Heart left ventricle (tissue), 16 donors: ENCODE measurements around the gene ADGRD2. TPM values are rescaled to one million over a fixed set of nuclear protein-coding genes. Genes with fewer than 3 reads are reported as not detected.

Source experiments
- ATAC-seq, 4 donors: fragments of 200-7000 bp; cut with Tn5 transposase; one replicate each; pipeline ENCODE4 v1.9.1; 2020 to 2022; ENCODE audit warnings: moderate library complexity in 4 of 4, mild to moderate bottlenecking in 3 of 4, moderate number of reproducible peaks in 1 of 4
- DNase-seq, 5 donors: peaks; one replicate each; pipeline ENCODE4 v3.0.0-alpha.2; 2020
- H3K27ac ChIP-seq, 12 donors: fragments of 200-600 bp; sonication (generic) in 4 of 12; one replicate each; pipeline versions ENCODE4 v1.5.0 to v1.8.0; 2016 to 2022; ENCODE audit warnings: mild to moderate bottlenecking in 2 of 12
- H3K27me3 ChIP-seq, 9 donors: fragments of 200-600 bp; sonication (generic) in 2 of 9; one replicate each; pipeline versions ENCODE4 v1.5.1 to v1.8.0; 2016 to 2022; ENCODE audit warnings: mild to moderate bottlenecking in 3 of 9
- H3K36me3 ChIP-seq, 9 donors: fragments of 200-600 bp; sonication (generic) in 2 of 9; one replicate each; pipeline versions ENCODE4 v1.5.0 to v1.8.0; 2018 to 2022; ENCODE audit warnings: mild to moderate bottlenecking in 2 of 9
- H3K4me1 ChIP-seq, 12 donors: fragments of 200-600 bp; sonication (generic) in 4 of 12; one replicate each; pipeline versions ENCODE4 v1.5.0 to v1.8.0; 2016 to 2022; ENCODE audit warnings: mild to moderate bottlenecking in 3 of 12
- H3K4me3 ChIP-seq, 12 donors: fragments of 200-600 bp; sonication (generic) in 4 of 12; one replicate each; pipeline versions ENCODE4 v1.5.0 to v1.8.0; 2017 to 2022; ENCODE audit warnings: mild to moderate bottlenecking in 9 of 12, moderate library complexity in 4 of 12
- H3K9me3 ChIP-seq, 12 donors: fragments of 200-600 bp; sonication (generic) in 4 of 12; one replicate each; pipeline versions ENCODE4 v1.5.0 to v1.8.0; 2016 to 2022; ENCODE audit warnings: mild to moderate bottlenecking in 1 of 12
- CTCF ChIP-seq, 12 donors: fragments of 200-600 bp; sonication (generic) in 4 of 12; IDR thresholded peaks; one replicate each; pipeline versions ENCODE4 v1.5.0 to v1.8.0; 2018 to 2022; ENCODE audit warnings: antibody characterized with exemption in 12 of 12, mild to moderate bottlenecking in 5 of 12
- POLR2A ChIP-seq, 2 donors: fragments of 450-650 bp; IDR thresholded peaks; one replicate each; pipeline ENCODE4 v1.6.1; 2017; ENCODE audit warnings: antibody characterized with exemption in 2 of 2, mild to moderate bottlenecking in 2 of 2, moderate library complexity in 2 of 2
- WGBS, 4 donors: extraction: QIAGEN DNeasy Blood & Tissue Kit in 2 of 4; methylation state at CpG; one replicate each; pipeline versions ENCODE4 v1.1.5 to v1.1.7; 2013 to 2018; 5-methylcytosine and 5-hydroxymethylcytosine counted together
- intact Hi-C, 10 donors: fragments of 100-400 bp; cut with DNase I; formaldehyde crosslinking; loops; one replicate each; pipeline versions ENCODE4 v1.11.1 to v1.14.2; 2022
- polyA plus RNA-seq, 2 donors: library from polyadenylated mRNA; stranded (reverse); fragments of 200-250 nt; gene quantifications; one replicate each; pipeline ENCODE4 v1.2.3, GENCODE V29; 2013
- total RNA-seq, 9 donors: library from RNA; depleted of rRNA in 2 of 9; stranded (reverse); fragments of >200 nt in 2 of 9; fragmentation: NEBNext Ultra II Directional in 3 of 9; extraction: Animal tissue kit (Norgen Biotek cat#: 25700) in 3 of 9; gene quantifications; one replicate each; pipeline versions ENCODE4 v1.1.0 to v1.2.4, GENCODE V29; 2016 to 2023
- donor health status: ischemic (EF 13 %, LVEDD 7.1; RV severe dilation, severe dysfunction).
- donor health status: healthy with polysubstance abuse.
- donor health status: DM: no; HTN: yes; CAD: no.
- donor health status: DM: no; HTN: no; CAD: no.
- donor health status: ischemic (EF 25% LVEDD 6.9; RV normal size, moderate dysfunction).
- donor health status: ischemic (EF 25% LVEDD 5.7; RV mildly dilated, moderate dysfunction).
- donor health status: healthy.
- donor health status: DM: yes; HTN: yes; CAD: no.
- donor health status: ischemic (EF 35%, LVEDD 5.7; RV mildly dilated, moderate dysfunction).
- donor health status: nonischemic (EF 11% LVEDD 7.7; RV severe dilation, severe dysfunction).
- donor health status: DM: yes; HTN: yes; CAD: no.
- donor health status: PGD.
- donor health status: ischemic (EF 29% LVEDD 5.4; RV normal size, mild dysfunction).
- donor health status: nonischemic (EF 23%, LVEDD 6.1; RV moderate dilation, normal function).

Gene ADGRD2
- total and polyA plus RNA-seq, 11 donors: not detected

- Histone ChIP-seq H3K4me1 (peaks cover 0 to 28% (median 12%) of the 10 kb centered on the region in 12 donors), H3K36me3 (peaks cover 0 to 34% (median 32%) of the 10 kb centered on the region in 9 donors), H3K9me3 (no peaks in the 10 kb centered on the region), H3K4me3 (peak overlapping the region in 9 of 12 donors; percentile 73 to 93 (median 89)), H3K27ac (no peak overlapping the region), H3K27me3 (no peaks in the 10 kb centered on the region)
- WGBS, 4 donors: 80 to 83% (median 81%) methylated on average over 17 of the region's 17 CpGs
- ATAC-seq: no peak
- no peak for DNase-seq
- intact Hi-C loops: loop anchor here in 3 of 10 donors (5.0 to 10.0 kb wide), 3 partner anchors 66 to 449 kb away; partner anchors contain the start of genes ARPC5L (in 1 of the 3) and RPL35 (in 1 of the 3)
- no peak for TF ChIP-seq CTCF (IDR thresholded peaks at IDR 0.05)
These were observed 34.3 kb upstream of the ADGRD2 start for GRCh38 chr9:124415852-124416484.

- Histone ChIP-seq H3K4me1 (peaks cover 0 to 6% (median 0%) of the 10 kb centered on the region in 12 donors), H3K27ac (no peak overlapping the region), H3K27me3 (no peaks in the 10 kb centered on the region), H3K36me3 (no peaks in the 10 kb centered on the region), H3K4me3 (no peak overlapping the region), H3K9me3 (no peaks in the 10 kb centered on the region)
- intact Hi-C loops: loop anchor here (1.0 to 10.0 kb wide), 7 partner anchors 61 to 445 kb away; partner anchors contain the start of genes ARPC5L (in 1 of the 10) and RPL35 (in 1 of the 10)
- ATAC-seq (peak in 1 of 4 donors; percentile 9), DNase-seq (no peak)
- WGBS, 4 donors: 58 to 75% (median 70%) methylated on average over 5 to 6 of the region's 6 CpGs
- TF ChIP-seq POLR2A (IDR thresholded peaks at IDR 0.05) (no peak), CTCF (IDR thresholded peaks at IDR 0.05) (peak in 6 of 12 donors; percentile 3 to 31 (median 18))
These were observed 30.3 kb upstream of the ADGRD2 start for GRCh38 chr9:124419832-124420489.

- intact Hi-C loops: loop anchor here in 3 of 10 donors (2.0 to 5.0 kb wide), 2 partner anchors 116 kb away; no protein-coding TSS in a partner anchor
- Histone ChIP-seq H3K9me3 (no peaks in the 10 kb centered on the region), H3K27ac (no peak overlapping the region), H3K4me1 (peaks cover 0 to 6% (median 0%) of the 10 kb centered on the region in 12 donors), H3K27me3 (no peaks in the 10 kb centered on the region), H3K4me3 (no peak overlapping the region), H3K36me3 (no peaks in the 10 kb centered on the region)
- TF ChIP-seq POLR2A (IDR thresholded peaks at IDR 0.05) (no peak), CTCF (IDR thresholded peaks at IDR 0.05) (no peak)
- WGBS, 4 donors: 52 to 58% (median 54%) methylated on average over 5 to 7 of the region's 7 CpGs
- peak in 1 of 5 donors; percentile 38 for DNase-seq
- ATAC-seq: peak in 2 of 4 donors; percentile 11 to 23
These were observed 29.2 kb upstream of the ADGRD2 start for GRCh38 chr9:124420991-124421543.

GRCh38 chr9:124423155-124423554 is 27.1 kb upstream of the ADGRD2 start:
- DNase-seq: no peak
- Histone ChIP-seq H3K27ac (no peak overlapping the region), H3K4me3 (no peak overlapping the region), H3K9me3 (no peaks in the 10 kb centered on the region), H3K36me3 (no peaks in the 10 kb centered on the region), H3K4me1 (peaks cover 0 to 6% (median 0%) of the 10 kb centered on the region in 12 donors), H3K27me3 (no peaks in the 10 kb centered on the region)
- TF ChIP-seq CTCF (IDR thresholded peaks at IDR 0.05) (no peak), POLR2A (IDR thresholded peaks at IDR 0.05) (no peak)
- intact Hi-C loops: loop anchor here in 1 of 10 donors (5.0 kb wide), 1 partner anchor 114 kb away; no protein-coding TSS in a partner anchor
- no peak for ATAC-seq
- WGBS, 4 donors: 73 to 84% (median 79%) methylated on average over 5 of the region's 5 CpGs
